ENCODE data around the gene CCDC192. TPM values are rescaled to one million over a fixed set of nuclear protein-coding genes. Genes with fewer than 3 reads are reported as not detected.

Gene CCDC192
- polyA plus RNA-seq, 6 donors from 2014 or later = not detected

DNA sequence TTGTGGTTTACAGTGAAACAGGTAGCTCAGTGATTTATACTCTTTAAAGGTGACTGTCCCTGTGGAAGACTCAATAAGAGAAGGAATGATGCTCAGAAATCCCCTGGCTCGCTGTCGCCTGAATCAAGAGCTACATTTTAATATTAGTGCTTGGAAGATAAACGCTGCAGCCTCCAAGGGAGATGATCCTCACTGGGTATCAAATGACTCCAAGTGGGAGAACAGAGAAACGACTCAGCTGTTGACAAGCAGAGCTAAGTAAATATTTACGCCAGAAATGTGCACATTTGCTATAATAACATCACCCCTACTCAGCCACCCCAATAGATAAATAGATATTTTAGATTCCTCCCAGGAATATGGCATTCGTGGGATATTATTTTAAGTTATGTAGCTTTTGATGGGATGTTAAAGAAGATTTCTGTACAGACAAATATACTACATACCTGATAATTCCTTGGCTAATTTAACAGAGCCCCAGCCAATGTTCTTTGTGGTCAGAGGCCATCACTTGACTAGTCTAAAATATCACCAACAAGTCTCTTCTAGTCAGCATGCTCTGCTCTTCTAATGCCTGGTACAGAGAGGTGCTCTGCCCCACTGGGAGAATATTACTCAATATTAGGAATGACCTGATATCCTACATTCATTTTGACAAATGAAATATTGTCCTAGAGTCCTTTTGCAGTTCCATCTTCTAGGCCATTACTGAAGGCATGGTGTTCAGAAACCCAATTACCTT, 18.3 kb upstream of the CCDC192 start:
- no peak for ATAC-seq (ENCODE audit: low read depth in 2 of 2)
- Mint-ChIP-seq H3K27ac (no peak overlapping the region), H3K9me3 (no peaks in the 10 kb centered on the region), H3K4me3 (no peak overlapping the region), H3K36me3 (no peaks in the 10 kb centered on the region), H3K4me1 (no peaks in the 10 kb centered on the region), H3K27me3 (no peaks in the 10 kb centered on the region)
- no peak for DNase-seq

DNA sequence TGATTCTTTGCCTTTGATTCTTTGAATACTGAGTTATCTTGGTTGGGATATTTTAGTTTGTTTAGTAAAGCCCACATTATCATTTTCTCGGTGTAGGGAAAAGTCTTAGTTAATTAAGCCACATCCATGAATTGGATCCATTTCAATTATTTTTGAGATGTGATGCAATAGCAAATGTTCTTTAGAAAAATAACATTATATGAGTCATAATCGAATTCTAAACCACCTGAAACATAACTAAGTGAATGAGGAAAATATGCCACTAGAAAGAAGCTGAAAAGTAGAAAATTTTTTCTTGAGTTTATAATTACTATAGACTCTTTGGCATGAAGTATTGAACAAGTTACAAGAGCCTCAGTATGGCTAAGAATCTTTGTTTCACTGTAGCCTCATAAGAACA, 17.5 kb upstream of the CCDC192 start:
- Mint-ChIP-seq H3K4me3 (no peak overlapping the region), H3K27ac (no peak overlapping the region), H3K4me1 (no peaks in the 10 kb centered on the region), H3K27me3 (no peaks in the 10 kb centered on the region), H3K9me3 (peaks cover 0 to 1% (median 0%) of the 10 kb centered on the region in 7 donors), H3K36me3 (no peaks in the 10 kb centered on the region)
- DNase-seq (no peak), ATAC-seq (ENCODE audit: low read depth in 2 of 2) (no peak)

DNA sequence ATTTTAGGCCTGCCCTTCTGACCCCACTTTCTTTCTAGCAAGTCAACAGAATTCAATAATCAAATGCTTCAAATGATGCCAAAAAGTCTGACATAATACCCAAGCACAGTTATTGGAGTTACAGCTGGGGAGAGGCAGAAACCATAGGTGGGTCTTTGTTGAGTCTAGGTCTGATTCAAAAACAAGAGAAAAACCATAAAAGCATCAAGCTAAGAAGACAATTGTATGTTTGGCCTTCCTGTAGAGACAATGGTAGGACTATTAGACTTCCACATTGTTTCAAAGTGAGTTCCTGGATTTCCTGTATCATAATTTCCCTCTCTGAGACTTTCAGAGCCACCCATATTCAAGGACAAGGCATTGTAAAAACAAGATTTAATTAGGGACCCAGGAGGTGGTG, 16.8 kb upstream of the CCDC192 start:
- H3K27me3 Mint-ChIP-seq = no peaks in the 10 kb centered on the region
- DNase-seq = no peak
- no peak overlapping the region for H3K27ac Mint-ChIP-seq
- no peaks in the 10 kb centered on the region for H3K4me1 Mint-ChIP-seq
- no peak for ATAC-seq (ENCODE audit: low read depth in 2 of 2)
- H3K9me3 Mint-ChIP-seq = peaks cover 0 to 5% (median 0%) of the 10 kb centered on the region in 7 donors
- H3K4me3 Mint-ChIP-seq = no peak overlapping the region
- H3K36me3 Mint-ChIP-seq = no peaks in the 10 kb centered on the region

DNA sequence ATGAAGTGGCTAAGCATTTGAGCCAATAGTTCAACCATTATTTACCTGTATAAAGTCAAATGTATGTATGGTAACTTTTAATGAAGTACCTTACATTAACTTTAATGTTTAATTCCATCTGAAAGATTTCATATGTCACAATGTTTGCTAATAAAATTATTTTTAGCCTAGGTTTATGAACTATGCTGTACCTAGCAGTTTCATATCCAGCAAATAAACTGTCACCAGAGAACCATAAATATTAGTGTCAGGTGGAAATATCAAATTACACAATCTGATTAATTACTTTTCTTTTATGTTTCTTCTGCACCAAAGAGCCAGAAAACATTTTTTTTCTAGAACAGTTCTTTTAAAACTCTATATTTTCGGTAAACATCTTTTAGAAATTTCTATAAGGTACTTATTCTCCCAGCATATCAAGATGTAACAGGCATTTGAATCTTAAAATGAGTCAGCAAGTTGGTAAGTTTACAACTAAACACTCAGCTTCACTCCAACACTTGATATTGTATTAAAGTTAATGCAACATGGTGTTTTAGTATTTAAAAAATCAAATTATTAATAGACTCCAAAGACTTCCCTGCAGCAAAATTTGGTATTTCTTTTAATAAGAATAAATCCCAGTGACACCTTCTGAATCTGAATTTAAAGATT, 8.5 kb upstream of the CCDC192 start:
- Mint-ChIP-seq H3K36me3 (no peaks in the 10 kb centered on the region), H3K4me3 (no peak overlapping the region), H3K27ac (no peak overlapping the region), H3K4me1 (no peaks in the 10 kb centered on the region), H3K9me3 (peaks cover 0 to 5% (median 0%) of the 10 kb centered on the region in 7 donors), H3K27me3 (no peaks in the 10 kb centered on the region)
- no peak for ATAC-seq (ENCODE audit: low read depth in 2 of 2)
- no peak for DNase-seq

DNA sequence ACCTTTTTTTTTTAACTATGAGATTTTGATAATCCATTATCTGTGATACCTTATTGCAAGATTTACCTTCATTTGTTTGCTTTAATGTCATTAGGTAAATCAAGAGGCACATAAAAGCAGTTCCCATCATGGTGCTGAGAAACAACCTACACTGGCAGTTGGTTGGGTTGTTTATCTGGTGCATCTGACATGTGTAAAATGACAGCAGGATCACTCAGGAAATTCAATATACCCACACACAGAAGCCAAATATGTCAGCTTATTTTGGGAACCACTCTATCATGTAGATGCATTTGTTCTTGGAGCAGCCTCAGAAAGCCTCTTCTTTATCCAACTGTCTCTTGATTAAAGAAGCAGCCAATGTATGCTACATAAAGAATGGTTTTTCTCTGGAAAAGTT, 7.8 kb upstream of the CCDC192 start:
- H3K4me1 Mint-ChIP-seq = no peaks in the 10 kb centered on the region
- no peaks in the 10 kb centered on the region for H3K27me3 Mint-ChIP-seq
- H3K36me3 Mint-ChIP-seq = no peaks in the 10 kb centered on the region
- DNase-seq (no peak), ATAC-seq (ENCODE audit: low read depth in 2 of 2) (no peak)
- no peak overlapping the region for H3K4me3 Mint-ChIP-seq
- H3K27ac Mint-ChIP-seq = no peak overlapping the region
- peaks cover 0 to 5% (median 0%) of the 10 kb centered on the region in 7 donors for H3K9me3 Mint-ChIP-seq

DNA sequence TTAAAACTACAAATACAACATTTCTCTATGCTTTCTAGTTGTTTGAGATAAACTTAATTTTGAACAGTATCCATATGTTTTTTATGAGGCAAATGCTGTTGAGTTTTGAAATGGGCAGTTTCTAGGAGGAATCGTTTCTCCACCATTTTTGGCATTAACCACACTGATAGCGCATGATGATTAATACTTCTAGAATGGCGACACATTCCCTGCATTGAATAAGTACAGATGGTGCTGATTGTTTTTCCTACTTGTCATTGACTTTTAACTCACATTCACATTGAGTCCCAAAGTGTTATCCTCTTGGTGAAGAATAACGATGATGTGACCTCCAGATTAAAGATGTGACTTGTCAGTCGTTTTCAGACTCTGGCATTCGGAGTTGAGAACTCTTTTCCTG, 6.5 kb upstream of the CCDC192 start:
- Mint-ChIP-seq H3K4me3 (no peak overlapping the region), H3K9me3 (no peaks in the 10 kb centered on the region), H3K36me3 (no peaks in the 10 kb centered on the region), H3K27ac (no peak overlapping the region), H3K4me1 (no peaks in the 10 kb centered on the region), H3K27me3 (peaks cover 0 to 4% (median 0%) of the 10 kb centered on the region in 3 donors)
- DNase-seq (no peak), ATAC-seq (ENCODE audit: low read depth in 2 of 2) (no peak)

DNA sequence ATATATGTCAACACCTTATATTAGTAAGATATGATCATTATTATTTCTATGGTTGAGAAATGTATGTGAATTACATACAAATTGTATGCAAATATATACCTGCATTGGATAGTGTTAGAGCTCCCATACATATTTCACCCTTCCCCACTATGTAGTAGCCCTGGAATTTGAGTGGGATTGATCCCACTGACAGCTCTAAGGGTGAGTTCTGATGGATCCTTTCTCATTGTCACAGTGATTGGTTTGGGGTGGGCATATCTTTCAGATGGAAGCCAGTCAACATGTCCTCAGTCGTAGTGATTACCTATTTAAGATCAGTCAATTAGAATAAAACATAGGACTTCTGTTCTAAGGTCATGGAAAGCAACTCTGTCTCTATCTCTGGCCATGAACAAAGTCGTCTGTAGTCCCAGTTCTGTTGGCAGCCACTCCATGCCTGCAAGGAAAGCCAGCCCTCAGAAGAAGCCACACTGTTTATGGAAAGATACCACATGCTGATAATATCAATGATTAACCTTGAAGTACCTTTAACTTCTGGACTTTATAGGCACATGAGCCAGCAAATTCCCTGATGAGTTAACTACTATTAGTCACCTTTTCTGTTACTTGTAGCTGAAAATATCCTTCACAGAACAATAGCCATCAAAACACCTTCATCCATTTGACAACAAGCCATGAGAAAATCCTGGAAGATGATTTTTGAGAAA, 5.1 kb upstream of the CCDC192 start:
- Mint-ChIP-seq H3K4me1 (no peaks in the 10 kb centered on the region), H3K36me3 (no peaks in the 10 kb centered on the region)
- no peak for DNase-seq

DNA sequence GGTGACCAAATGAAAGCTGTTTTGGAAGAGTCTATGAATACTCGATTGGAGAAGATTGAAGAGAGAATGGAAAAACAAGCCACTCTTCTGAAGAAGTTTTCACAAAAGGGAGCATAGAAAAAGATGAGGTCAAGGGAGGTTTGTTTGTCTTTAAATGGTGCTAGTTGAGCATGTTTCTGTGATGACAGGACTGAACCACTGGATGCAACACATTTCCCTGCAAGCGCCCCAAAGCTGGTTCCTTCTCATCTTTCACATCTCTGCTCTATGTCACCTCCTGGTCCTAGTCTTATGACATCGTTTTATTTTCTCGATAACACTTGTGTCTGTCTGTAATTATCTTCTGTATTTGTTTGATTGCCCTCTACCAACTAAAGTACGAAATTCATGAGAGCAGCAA, 3.8 kb upstream of the CCDC192 start:
- Mint-ChIP-seq H3K9me3 (no peaks in the 10 kb centered on the region), H3K4me3 (no peak overlapping the region), H3K27me3 (peaks cover 0 to 4% (median 0%) of the 10 kb centered on the region in 3 donors), H3K36me3 (no peaks in the 10 kb centered on the region), H3K27ac (no peak overlapping the region), H3K4me1 (no peaks in the 10 kb centered on the region)
- no peak for DNase-seq
- ATAC-seq (ENCODE audit: low read depth in 2 of 2) = no peak

More for the DNA sequence above, 5.1 kb upstream of the CCDC192 start:
- no peak for ATAC-seq (ENCODE audit: low read depth in 2 of 2)
- Mint-ChIP-seq H3K27ac (no peak overlapping the region), H3K27me3 (peaks cover 0 to 4% (median 0%) of the 10 kb centered on the region in 3 donors), H3K9me3 (no peaks in the 10 kb centered on the region), H3K4me3 (no peak overlapping the region)

DNA sequence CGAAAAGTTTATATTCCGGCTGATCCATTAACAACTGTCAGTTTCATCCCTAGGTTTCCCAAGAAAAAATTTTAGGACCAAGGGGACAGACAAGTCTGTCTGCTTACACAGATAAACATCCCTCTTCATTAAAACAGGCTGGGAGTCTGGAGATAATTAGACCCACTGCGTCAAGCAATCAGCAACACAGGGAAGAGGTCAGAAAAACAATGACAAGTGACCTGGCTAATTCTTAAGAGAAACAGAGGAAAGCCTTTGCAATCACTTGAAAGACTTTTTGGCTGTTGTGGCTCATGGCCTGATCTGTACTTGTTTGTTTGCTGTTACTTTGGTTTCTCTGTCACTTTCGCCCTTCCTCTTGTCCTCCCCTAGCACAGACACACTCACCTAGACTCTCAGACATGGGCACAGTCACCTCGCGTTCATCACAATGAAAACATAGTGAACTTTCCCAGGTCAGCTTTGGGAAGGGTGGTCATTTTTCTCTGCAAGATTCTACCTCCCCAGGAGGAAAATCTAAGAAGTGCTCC, 2.9 kb upstream of the CCDC192 start:
- ATAC-seq (ENCODE audit: low read depth in 2 of 2) = no peak
- H3K27ac Mint-ChIP-seq = no peak overlapping the region
- no peaks in the 10 kb centered on the region for H3K9me3 Mint-ChIP-seq
- peaks cover 0 to 4% (median 2%) of the 10 kb centered on the region in 3 donors for H3K27me3 Mint-ChIP-seq
- DNase-seq = no peak
- no peaks in the 10 kb centered on the region for H3K36me3 Mint-ChIP-seq
- H3K4me3 Mint-ChIP-seq = no peak overlapping the region
- no peaks in the 10 kb centered on the region for H3K4me1 Mint-ChIP-seq

DNA sequence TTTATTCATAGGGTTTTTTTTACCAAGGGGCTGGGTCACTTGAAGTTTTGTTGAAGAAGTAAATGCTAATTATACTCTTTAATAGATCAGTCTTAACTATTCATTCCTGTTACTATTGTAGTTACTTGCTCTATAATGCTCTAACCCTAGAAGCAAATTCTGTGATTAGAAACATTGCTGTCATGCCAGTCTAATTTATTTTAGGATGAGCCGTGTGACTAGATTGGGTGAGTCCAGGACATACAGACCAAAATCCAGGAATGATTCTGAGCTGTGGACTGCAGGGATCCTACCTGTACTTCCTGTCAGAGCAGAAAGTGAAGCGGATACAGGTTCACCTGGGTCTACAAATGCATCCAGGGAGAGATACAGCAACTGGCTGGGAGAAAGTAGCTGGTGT, 757 bp upstream of the CCDC192 start:
- Mint-ChIP-seq H3K9me3 (no peaks in the 10 kb centered on the region), H3K4me1 (no peaks in the 10 kb centered on the region), H3K4me3 (no peak overlapping the region), H3K27ac (no peak overlapping the region), H3K36me3 (no peaks in the 10 kb centered on the region), H3K27me3 (peaks cover 0 to 9% (median 4%) of the 10 kb centered on the region in 3 donors)
- ATAC-seq (ENCODE audit: low read depth in 2 of 2) (no peak), DNase-seq (no peak)

DNA sequence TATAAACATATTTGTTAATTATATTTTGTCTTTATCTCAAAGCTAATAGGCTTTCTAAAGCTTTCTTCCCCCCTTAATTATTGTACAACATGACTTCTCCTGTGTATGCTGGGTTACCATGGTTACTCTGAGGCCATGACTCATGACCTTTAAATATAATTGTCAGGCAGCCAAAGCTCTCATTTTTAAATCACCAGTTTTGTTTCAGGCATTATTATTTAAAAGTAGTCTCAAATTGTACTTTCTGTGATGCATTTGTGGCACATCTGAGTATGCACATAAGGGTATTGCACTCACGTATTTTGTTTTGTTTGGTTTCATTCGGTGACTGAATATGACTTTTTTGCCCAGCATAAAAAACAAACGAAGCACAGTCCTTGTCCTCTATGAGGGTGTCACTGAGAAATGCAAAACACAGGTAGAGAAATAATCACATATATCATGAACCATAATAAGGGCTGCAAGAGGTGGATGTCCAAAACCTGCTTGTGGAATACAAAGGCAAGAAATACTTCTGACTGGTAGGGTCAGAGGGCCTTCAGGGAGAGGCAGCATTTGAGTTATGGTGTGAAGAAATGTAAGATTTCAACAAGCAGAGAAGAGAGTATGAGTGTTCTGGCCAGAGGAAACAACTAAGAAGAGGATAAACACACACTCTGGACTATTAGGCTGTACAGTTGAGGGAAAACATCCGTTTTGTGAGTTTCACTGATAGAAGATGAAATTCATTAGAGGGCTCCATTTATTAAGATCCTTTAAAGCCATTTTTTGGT, 2.1 kb downstream of the CCDC192 start:
- H3K9me3 Mint-ChIP-seq = no peaks in the 10 kb centered on the region
- peaks cover 0 to 9% (median 4%) of the 10 kb centered on the region in 3 donors for H3K27me3 Mint-ChIP-seq
- no peak overlapping the region for H3K27ac Mint-ChIP-seq
- no peaks in the 10 kb centered on the region for H3K4me1 Mint-ChIP-seq
- ATAC-seq (ENCODE audit: low read depth in 2 of 2) (no peak), DNase-seq (no peak)
- H3K4me3 Mint-ChIP-seq = no peak overlapping the region
- H3K36me3 Mint-ChIP-seq = no peaks in the 10 kb centered on the region

DNA sequence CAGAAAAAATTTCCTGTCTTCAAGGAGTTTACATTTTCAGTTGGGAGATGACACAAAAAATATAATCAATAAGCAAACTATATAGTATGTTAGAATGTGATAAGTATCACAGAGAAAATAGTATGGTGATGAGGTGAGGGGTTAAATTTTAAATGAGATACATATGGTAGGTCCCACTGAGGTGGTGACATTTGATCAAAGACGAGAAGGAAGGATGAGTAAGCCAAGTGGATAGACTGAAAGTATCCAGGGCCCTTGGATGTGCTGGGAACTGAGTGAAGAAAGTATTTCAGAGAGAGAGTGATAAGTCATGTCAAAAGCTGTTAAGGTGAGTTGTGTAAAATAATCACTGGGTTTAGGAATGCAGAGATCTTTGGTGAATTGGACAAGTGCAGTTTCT, 3.5 kb downstream of the CCDC192 start:
- Mint-ChIP-seq H3K4me3 (no peak overlapping the region), H3K27ac (peak overlapping the region in 1 of 6 donors; percentile 10), H3K27me3 (peaks cover 0 to 9% (median 0%) of the 10 kb centered on the region in 3 donors), H3K36me3 (no peaks in the 10 kb centered on the region), H3K9me3 (no peaks in the 10 kb centered on the region), H3K4me1 (no peaks in the 10 kb centered on the region)
- no peak for ATAC-seq (ENCODE audit: low read depth in 2 of 2)
- DNase-seq = no peak

DNA sequence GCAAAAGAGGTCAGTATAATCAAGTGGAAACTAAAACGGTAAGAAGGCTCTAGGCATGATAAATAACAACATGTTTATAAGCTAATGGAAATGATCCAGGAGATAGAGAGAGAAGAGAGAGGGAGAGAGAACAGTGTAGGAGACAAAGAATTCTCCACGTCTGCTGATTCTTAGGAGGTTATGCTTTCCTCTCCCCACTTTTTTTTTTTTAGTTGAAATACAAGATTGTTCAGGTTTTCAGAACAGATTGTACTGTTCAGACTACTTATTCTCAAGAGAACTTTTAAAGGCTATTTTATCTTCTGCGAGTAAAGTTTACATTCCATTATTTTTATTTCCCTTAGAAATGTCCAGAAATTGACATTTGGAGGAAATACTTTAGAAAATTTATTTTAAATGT, 4.0 kb downstream of the CCDC192 start:
- H3K4me1 Mint-ChIP-seq = no peaks in the 10 kb centered on the region
- no peak overlapping the region for H3K4me3 Mint-ChIP-seq
- no peak for DNase-seq
- H3K27me3 Mint-ChIP-seq = peaks cover 0 to 9% (median 0%) of the 10 kb centered on the region in 3 donors
- H3K27ac Mint-ChIP-seq = no peak overlapping the region
- H3K9me3 Mint-ChIP-seq = no peaks in the 10 kb centered on the region
- H3K36me3 Mint-ChIP-seq = no peaks in the 10 kb centered on the region
- ATAC-seq (ENCODE audit: low read depth in 2 of 2) = no peak

All from naive B cell (primary cell).